Type B pancreatic cell (in vitro differentiated cells): Measurements from ENCODE around the gene TDRD10. TPM values are rescaled to one million over a fixed set of nuclear protein-coding genes. Genes with fewer than 3 reads are reported as not detected.

Source experiments
- DNase-seq: peaks from one replicate; pipeline ENCODE4 v3.0.0; 2021; ENCODE audit warnings: mixed read lengths; ENCODE audit not compliant: unreplicated experiment; ENCODE audit errors: extremely low spot score
- H3K27ac Mint-ChIP-seq: 2 replicates; pipeline ENCODE4 v1.8.0; 2021; ENCODE audit warnings: mild to moderate bottlenecking, mixed read lengths
- H3K27me3 Mint-ChIP-seq: 2 replicates; pipeline ENCODE4 v1.8.0; 2021; ENCODE audit warnings: mixed read lengths
- H3K36me3 Mint-ChIP-seq: 2 replicates; pipeline ENCODE4 v1.8.0; 2021; ENCODE audit warnings: mixed read lengths
- H3K4me1 Mint-ChIP-seq: one replicate; pipeline ENCODE4 v1.8.0; 2021; ENCODE audit warnings: mixed read lengths; ENCODE audit not compliant: unreplicated experiment
- H3K4me3 Mint-ChIP-seq: 2 replicates; pipeline ENCODE4 v1.8.0; 2021; ENCODE audit warnings: mild to moderate bottlenecking, mixed read lengths
- H3K9me3 Mint-ChIP-seq: 2 replicates; pipeline ENCODE4 v1.8.0; 2021; ENCODE audit warnings: mixed read lengths
- total RNA-seq: library from RNA; stranded (reverse); gene quantifications from 2 replicates; pipeline ENCODE4 v1.2.1, GENCODE V29; 2021; ENCODE audit warnings: low replicate concordance
- TF ChIP-seq, protein P1 (sequence below): fragments of 200-600 bp; sonication (generic); conservative IDR thresholded peaks from 2 replicates; pipeline ENCODE4 v1.5.0; 2021; ENCODE audit warnings: antibody characterized with exemption, mild to moderate bottlenecking

TDRD10 gene
- total RNA-seq, 1 donor from 2014 or later: not detected

DNA sequence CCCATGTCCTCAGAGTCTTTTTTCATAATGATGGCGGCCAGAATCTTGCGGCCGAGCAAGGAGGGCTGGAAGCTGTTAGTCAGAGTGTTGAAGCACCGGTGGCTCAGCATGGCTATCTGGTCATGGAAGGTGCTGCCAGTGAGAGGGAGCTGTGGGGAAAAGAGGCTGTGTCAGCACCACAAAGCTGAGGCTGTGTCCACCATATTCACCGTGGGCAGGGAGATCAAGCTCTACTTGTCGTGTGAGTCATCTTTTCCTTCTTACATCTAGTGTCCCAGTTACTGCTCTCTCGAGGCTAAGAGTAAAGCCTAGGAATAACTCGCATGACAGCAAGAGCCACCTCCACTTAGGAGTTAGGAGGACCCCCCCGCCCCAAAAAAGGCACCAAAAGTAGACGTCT lies 87.8 kb downstream of the TDRD10 start:
- Mint-ChIP-seq H3K27ac (no peak overlapping the region), H3K4me1 (no peaks in the 10 kb centered on the region), H3K36me3 (peaks cover 49% of the 10 kb centered on the region), H3K9me3 (no peaks in the 10 kb centered on the region), H3K27me3 (no peaks in the 10 kb centered on the region), H3K4me3 (no peak overlapping the region)
- DNase-seq: no peak
- TF ChIP-seq, protein P1, sequence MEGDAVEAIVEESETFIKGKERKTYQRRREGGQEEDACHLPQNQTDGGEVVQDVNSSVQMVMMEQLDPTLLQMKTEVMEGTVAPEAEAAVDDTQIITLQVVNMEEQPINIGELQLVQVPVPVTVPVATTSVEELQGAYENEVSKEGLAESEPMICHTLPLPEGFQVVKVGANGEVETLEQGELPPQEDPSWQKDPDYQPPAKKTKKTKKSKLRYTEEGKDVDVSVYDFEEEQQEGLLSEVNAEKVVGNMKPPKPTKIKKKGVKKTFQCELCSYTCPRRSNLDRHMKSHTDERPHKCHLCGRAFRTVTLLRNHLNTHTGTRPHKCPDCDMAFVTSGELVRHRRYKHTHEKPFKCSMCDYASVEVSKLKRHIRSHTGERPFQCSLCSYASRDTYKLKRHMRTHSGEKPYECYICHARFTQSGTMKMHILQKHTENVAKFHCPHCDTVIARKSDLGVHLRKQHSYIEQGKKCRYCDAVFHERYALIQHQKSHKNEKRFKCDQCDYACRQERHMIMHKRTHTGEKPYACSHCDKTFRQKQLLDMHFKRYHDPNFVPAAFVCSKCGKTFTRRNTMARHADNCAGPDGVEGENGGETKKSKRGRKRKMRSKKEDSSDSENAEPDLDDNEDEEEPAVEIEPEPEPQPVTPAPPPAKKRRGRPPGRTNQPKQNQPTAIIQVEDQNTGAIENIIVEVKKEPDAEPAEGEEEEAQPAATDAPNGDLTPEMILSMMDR: no peak

DNA sequence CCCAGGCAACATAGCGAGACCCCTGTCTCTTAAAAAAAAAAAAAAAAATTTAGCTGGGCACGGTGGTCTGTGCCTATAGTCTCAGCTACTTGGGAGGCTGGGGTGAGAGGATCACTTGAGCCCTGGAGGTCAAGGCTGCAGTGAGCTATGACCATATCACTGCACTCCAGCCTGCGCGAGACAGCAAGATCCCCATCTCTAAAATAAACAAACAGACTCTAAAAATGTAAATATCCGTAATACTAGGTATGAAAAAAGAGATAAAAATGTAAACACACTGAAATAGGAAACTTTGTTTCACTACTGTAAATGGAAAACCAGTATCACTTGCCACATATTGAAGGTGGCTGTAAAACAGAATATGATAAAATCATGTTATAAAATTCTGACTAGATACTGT lies 88.7 kb downstream of the TDRD10 start:
- no peaks in the 10 kb centered on the region for H3K9me3 Mint-ChIP-seq
- DNase-seq: no peak
- no peak overlapping the region for H3K4me3 Mint-ChIP-seq
- TF ChIP-seq, protein P1: no peak
- no peaks in the 10 kb centered on the region for H3K4me1 Mint-ChIP-seq
- H3K36me3 Mint-ChIP-seq: peaks cover 39% of the 10 kb centered on the region
- H3K27me3 Mint-ChIP-seq: no peaks in the 10 kb centered on the region
- no peak overlapping the region for H3K27ac Mint-ChIP-seq

DNA sequence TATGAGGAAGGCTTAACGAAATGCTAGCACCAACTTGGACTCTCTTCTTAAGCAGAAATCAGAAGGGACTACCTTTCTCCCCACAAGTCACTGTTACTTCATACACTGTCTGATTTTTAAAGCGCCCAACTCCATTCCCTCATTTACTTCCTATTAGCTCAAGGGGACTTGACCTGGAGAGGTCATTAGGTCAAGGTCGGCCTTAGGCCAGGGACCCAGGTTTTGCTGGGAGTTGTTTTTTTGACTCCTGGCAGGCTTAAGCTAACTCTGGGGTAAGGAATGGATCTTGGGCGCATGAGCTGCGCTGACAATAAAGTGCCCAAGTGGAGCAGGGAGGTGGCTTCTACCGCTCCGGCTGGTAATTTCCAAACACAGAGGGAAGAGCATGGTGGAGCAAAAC lies 89.2 kb downstream of the TDRD10 start:
- no peaks in the 10 kb centered on the region for H3K9me3 Mint-ChIP-seq
- H3K36me3 Mint-ChIP-seq: peaks cover 37% of the 10 kb centered on the region
- no peak overlapping the region for H3K4me3 Mint-ChIP-seq
- no peak overlapping the region for H3K27ac Mint-ChIP-seq
- H3K4me1 Mint-ChIP-seq: no peaks in the 10 kb centered on the region
- TF ChIP-seq, protein P1: no peak
- no peaks in the 10 kb centered on the region for H3K27me3 Mint-ChIP-seq
- DNase-seq: no peak

DNA sequence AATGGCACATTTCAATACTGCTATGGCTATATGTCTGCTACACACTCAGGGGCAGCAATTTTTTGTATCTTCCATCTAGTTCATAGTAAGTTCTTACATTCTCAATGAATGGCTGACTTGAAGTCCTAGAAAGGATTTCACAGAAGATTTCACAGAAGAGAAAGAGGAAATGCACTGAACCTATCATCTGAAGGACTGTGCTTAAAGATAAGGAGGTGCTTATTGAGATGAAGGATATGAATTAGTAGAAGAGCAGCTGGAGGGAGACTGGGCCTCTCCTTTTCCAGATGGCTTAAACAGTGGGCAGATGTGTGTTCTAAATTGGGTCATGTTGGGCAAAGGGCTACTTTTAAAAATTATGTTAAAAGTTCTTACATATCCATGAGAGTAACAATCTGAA lies 91.4 kb downstream of the TDRD10 start:
- peaks cover 34% of the 10 kb centered on the region for H3K36me3 Mint-ChIP-seq

DNA sequence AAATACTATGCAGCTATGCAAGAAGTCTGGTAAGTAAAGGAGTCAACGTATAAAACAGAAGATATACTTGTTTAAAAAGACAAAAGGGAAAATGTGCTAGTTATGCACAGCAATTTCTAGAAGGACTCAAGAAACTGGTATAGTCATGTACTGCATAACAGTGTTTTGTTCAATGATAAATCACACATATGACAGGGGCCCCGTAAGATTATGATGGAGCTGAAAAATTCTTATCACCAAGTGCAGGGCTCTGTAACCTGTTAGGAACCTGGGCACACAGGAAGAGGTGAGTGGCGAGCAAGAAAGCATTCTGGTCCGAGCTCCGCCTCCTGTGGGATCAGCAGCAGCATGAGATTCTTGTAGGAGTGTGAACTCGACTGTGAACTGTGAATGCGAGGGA lies 92.8 kb downstream of the TDRD10 start:
- no peak for DNase-seq
- Mint-ChIP-seq H3K9me3 (no peaks in the 10 kb centered on the region), H3K4me3 (no peak overlapping the region), H3K27ac (no peak overlapping the region), H3K27me3 (no peaks in the 10 kb centered on the region), H3K36me3 (peaks cover 35% of the 10 kb centered on the region), H3K4me1 (no peaks in the 10 kb centered on the region)
- TF ChIP-seq, protein P1: no peak

More for the DNA sequence above, 91.4 kb downstream of the TDRD10 start:
- Mint-ChIP-seq H3K27me3 (no peaks in the 10 kb centered on the region), H3K4me3 (no peak overlapping the region), H3K4me1 (no peaks in the 10 kb centered on the region), H3K9me3 (no peaks in the 10 kb centered on the region), H3K27ac (no peak overlapping the region)
- TF ChIP-seq, protein P1: no peak
- no peak for DNase-seq

DNA sequence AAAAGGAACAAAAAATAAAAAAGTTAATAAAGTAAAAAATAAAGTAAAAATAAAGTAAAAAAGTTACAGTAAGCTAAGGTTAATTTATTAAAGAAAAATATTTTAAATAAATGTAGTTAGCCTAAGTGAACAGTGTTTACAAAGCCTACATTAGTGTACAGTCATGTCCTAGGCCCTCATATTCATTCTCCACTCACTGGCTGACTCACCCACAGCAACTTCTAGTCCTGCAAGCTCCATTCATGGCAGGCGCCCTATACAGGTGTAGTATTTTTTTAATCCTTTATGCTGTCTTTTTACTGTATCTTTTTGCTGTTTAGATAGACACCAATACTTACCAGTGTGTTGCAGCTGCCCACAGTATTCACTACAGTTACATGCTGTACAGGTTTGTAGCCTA lies 93.6 kb downstream of the TDRD10 start:
- DNase-seq: no peak
- Mint-ChIP-seq H3K4me1 (no peaks in the 10 kb centered on the region), H3K27ac (no peak overlapping the region), H3K27me3 (no peaks in the 10 kb centered on the region), H3K4me3 (no peak overlapping the region), H3K9me3 (no peaks in the 10 kb centered on the region), H3K36me3 (peaks cover 36% of the 10 kb centered on the region)
- TF ChIP-seq, protein P1: no peak
